T-helper 1 cell treated with Interleukin-12 subunit alpha and Interleukin-12 subunit beta and Interleukin-4 antibody, amounts not matched to agents 30 μg/mL and 1 μg/mL, for 36 hours (primary cell): ENCODE data around the gene DDX3X.
A peak's percentile ranks its signal among the peaks of the same experiment; 100 is the strongest.
"Not testable (repeated sequence)": the region's sequence is repeated elsewhere in the genome, so short reads cannot be mapped to it uniquely, and the experiment has no call there.

Source experiments
- H3K27ac Mint-ChIP-seq: one replicate; pipeline ENCODE4 v1.8.0; 2021; ENCODE audit warnings: mild to moderate bottlenecking, mixed read lengths
- H3K27me3 Mint-ChIP-seq: one replicate; pipeline ENCODE4 v1.8.0; 2021; ENCODE audit warnings: low read depth, mixed read lengths
- H3K36me3 Mint-ChIP-seq: one replicate; pipeline ENCODE4 v1.8.0; 2021; ENCODE audit warnings: low read depth, mixed read lengths
- H3K4me1 Mint-ChIP-seq: one replicate; pipeline ENCODE4 v1.8.0; 2021; ENCODE audit warnings: low read depth, mixed read lengths
- H3K4me3 Mint-ChIP-seq: one replicate; pipeline ENCODE4 v1.8.0; 2021; ENCODE audit warnings: mild to moderate bottlenecking, moderate library complexity, mixed read lengths
- H3K9me3 Mint-ChIP-seq: one replicate; pipeline ENCODE4 v1.8.0; 2021; ENCODE audit warnings: mixed read lengths

The DDX3X gene

DNA sequence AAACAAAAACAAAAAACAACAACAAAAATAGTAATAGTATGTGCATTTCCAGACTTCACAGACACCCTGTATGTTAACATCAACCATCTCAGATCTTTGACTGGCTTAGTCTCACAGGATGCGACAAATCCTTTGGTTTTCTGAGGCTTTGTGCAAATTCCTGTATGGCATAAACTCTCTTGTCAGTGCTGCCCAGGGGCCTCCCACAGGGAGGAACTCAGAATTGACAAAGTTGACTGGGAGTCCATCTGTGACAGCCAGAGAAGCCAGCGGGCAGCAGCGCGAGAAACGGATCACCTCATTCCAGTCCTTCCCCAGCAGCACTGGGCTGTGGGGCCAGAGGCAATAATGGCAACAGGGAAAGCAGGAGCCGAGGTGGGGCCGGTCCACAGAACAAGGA lies 19.1 kb upstream of the DDX3X start:
- Mint-ChIP-seq H3K4me1 (peaks cover 2% of the 10 kb centered on the region), H3K9me3 (no peaks in the 10 kb centered on the region), H3K27me3 (no peaks in the 10 kb centered on the region), H3K27ac (no peak overlapping the region), H3K4me3 (no peak overlapping the region), H3K36me3 (no peaks in the 10 kb centered on the region)

DNA sequence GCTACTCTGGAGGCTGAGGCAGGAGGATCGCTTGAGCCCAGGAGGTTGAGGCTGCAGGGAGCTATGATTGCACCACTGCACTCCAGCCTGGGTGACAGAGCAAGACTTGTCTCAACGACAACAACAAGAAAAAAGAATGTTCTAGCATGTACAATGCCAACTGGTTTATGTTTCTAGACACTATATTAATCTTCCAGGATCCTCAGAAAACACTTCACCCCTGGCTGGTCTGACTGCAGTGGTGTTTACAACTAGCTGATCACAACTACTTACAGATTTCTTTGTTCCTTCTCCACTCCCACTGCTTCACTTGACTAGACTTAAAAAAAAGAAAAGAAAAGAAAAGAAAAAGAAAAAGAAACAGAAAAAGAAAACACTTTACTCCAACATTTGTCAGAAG lies 17.7 kb upstream of the DDX3X start:
- not testable (repeated sequence) for H3K36me3 Mint-ChIP-seq, H3K27ac Mint-ChIP-seq, H3K27me3 Mint-ChIP-seq, H3K9me3 Mint-ChIP-seq, H3K4me3 Mint-ChIP-seq, H3K4me1 Mint-ChIP-seq

DNA sequence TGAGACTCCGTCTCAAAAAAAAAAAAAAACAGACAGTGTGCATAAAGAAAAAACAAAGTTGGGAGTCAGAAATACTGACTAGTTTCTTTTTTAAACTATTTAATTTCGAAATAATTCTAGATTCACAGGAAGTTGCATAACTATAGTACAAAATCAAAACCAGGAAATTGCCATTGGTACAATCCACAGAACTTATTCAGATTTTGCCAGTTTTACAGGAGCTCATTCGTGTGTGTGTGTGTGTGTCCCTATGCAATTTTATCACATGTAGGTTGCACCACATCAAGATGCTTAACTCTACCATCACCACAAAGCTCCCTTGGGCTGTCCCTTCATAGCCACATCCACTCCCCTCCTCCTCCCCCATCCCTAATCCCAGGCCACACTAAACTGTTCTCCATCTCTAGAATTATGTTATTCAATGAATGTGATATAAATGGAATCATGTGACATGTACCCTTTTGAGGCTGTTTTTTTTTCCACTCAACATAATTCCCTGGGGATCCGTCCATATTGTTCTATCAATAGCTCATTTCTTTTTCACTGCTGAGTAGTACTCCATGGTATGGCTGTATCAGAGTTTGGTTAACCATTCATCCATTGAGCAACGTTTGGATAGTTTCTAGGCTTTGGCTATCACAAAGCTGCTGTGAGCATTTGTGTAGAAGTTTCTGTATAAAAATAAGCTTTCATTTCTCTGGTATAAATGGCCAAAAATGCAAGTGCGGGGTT lies 16.3 kb upstream of the DDX3X start:
- H3K4me3 Mint-ChIP-seq: no peak overlapping the region
- H3K9me3 Mint-ChIP-seq: no peaks in the 10 kb centered on the region
- H3K27ac Mint-ChIP-seq: no peak overlapping the region
- peaks cover 2% of the 10 kb centered on the region for H3K4me1 Mint-ChIP-seq
- H3K36me3 Mint-ChIP-seq: no peaks in the 10 kb centered on the region
- no peaks in the 10 kb centered on the region for H3K27me3 Mint-ChIP-seq

DNA sequence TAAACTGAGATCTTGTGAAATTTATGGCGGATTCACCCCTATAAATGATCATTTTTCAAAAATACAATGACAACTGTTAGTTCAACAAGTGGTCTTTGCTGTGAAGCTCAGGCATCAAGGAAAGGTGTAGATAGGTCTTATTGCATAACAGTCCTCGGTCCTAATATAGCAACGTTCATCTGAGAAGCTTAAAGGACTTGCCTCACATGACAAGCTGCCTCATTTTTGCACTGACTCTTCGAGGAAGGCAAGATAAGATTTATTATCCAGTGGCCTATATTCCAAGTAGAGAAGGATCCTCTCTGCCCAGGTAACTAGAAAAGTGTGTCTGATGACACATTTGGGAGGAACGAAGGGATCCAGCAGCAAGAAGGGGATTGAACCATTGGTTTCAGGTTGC lies 13.6 kb upstream of the DDX3X start:
- Mint-ChIP-seq H3K27me3 (no peaks in the 10 kb centered on the region), H3K4me3 (no peak overlapping the region), H3K36me3 (no peaks in the 10 kb centered on the region), H3K27ac (no peak overlapping the region), H3K4me1 (no peaks in the 10 kb centered on the region), H3K9me3 (no peaks in the 10 kb centered on the region)

DNA sequence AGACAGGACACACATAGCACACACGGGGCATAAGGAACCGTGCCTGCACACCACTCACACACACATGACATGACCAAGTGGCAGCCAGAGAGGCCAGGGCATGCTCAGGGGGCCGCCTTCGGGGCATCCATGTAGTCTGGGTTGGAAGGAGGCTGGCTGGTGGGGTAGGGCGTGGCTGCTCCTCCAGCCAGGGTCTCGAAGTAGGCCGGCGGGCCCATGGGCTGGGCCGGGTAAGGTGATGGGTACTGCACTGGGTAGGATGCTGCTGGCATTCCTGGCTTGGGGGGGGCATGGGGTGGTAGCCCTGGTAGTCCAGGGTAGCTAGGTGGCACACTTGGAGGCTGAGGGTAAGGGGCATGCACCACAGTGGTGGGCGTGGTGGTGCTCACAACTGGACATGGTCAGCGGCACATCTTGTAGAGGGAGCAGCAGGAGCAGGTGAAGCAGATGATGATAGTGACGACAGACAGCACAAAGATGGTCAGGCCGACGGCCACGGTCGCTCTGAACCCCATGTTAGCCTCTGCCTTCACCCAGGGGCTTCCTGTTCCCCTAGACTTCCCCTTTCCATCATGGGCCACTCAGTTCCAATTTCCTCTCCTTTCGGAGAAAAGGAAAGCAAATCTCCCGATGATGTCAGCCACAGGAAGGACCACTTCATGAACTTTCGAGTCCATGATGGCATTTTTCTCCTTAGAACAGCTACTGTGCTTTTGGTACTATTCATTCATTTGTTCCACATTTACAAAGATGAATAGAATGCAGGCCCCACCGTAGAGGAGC lies 10.9 kb upstream of the DDX3X start:
- Mint-ChIP-seq H3K4me3 (no peak overlapping the region), H3K9me3 (no peaks in the 10 kb centered on the region), H3K36me3 (no peaks in the 10 kb centered on the region), H3K27ac (no peak overlapping the region), H3K4me1 (no peaks in the 10 kb centered on the region), H3K27me3 (no peaks in the 10 kb centered on the region)

DNA sequence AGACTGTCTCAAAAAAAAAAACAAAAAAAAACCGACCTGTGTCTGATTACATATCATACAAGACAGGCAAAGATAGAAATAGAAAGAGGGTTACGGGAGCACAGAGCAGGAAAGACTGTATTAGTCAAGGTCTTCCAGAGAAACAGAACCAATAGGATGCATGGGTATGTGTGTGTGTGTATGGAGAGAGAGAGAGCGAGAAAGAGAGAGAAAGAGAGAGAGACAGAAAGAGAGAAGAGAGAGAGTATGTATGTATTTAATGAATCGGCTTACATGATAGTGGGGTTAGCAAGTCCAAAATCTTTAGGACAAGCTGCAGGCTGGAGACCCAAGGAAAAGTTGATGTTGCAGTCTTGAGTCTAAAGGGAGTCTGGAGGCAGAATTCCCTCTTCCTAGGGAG lies 7.5 kb upstream of the DDX3X start:
- Mint-ChIP-seq H3K27ac (no peak overlapping the region), H3K27me3 (no peaks in the 10 kb centered on the region), H3K4me1 (peaks cover 13% of the 10 kb centered on the region), H3K4me3 (no peak overlapping the region), H3K36me3 (no peaks in the 10 kb centered on the region), H3K9me3 (no peaks in the 10 kb centered on the region)

DNA sequence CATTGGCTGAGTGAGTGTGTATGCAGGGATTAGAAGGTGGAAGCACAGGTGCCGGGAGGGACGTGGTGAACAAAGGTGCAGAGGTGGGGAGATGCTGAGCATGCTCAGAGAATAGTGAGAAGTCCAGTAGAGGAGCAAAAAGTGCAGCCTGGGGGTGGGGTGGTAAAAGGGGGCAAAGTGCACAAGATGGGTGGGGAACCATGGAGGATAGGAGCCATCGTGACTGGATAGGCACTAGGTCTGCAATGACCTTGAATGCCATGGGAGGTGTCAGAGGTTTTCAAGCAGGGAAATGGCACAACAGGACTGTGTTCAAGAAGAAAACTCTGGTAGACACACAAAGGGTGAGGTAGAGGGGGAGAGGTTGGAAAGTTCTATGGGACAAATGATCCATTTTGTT lies 6.6 kb upstream of the DDX3X start:
- peaks cover 16% of the 10 kb centered on the region for H3K4me1 Mint-ChIP-seq
- H3K36me3 Mint-ChIP-seq: no peaks in the 10 kb centered on the region
- no peak overlapping the region for H3K27ac Mint-ChIP-seq
- H3K9me3 Mint-ChIP-seq: no peaks in the 10 kb centered on the region
- no peak overlapping the region for H3K4me3 Mint-ChIP-seq
- H3K27me3 Mint-ChIP-seq: no peaks in the 10 kb centered on the region

DNA sequence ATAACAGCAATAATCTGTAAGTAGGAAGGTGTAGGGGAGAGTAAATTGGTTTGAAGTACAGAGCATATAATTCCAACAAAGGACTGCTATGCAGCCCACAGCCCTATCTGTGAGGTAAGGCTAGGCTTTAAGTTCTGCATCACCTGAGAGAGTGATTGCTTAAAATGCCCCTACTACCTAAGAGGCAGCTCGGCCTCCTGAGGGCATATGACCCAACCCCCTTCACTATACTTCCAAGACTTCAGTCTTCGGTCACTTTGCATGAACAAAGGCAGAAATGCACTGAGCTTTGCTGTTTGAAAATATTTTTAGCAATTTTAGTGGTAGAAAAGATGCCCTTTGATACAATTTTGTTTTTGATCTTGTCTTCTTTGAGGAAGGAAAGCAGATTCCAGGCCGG lies 4.9 kb upstream of the DDX3X start:
- Mint-ChIP-seq H3K27ac (no peak overlapping the region), H3K4me1 (peaks cover 22% of the 10 kb centered on the region), H3K27me3 (no peaks in the 10 kb centered on the region), H3K9me3 (no peaks in the 10 kb centered on the region), H3K36me3 (peaks cover 2% of the 10 kb centered on the region), H3K4me3 (no peak overlapping the region)

DNA sequence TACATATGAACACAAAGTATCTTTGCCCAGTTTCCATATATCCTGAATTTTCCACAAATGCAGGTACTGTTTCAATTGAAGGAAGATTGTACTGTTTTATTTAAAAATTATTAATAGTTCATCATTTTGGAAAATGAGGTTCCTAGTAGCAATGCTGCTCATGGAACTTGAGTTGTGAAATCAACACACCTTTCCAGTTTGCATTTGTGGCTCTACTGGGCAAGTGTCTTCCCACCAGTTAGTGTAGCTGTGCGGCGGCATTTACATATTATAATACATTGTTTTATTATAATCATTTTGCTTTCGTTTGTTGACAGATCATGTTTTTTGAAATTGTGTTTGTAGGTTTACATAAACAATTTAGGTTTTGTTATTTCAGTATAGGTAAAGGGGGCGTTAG lies 2.0 kb upstream of the DDX3X start:
- H3K4me3 Mint-ChIP-seq: peak overlapping the region; percentile 96
- no peaks in the 10 kb centered on the region for H3K27me3 Mint-ChIP-seq
- no peaks in the 10 kb centered on the region for H3K9me3 Mint-ChIP-seq
- peak overlapping the region; percentile 98 for H3K27ac Mint-ChIP-seq
- H3K4me1 Mint-ChIP-seq: peaks cover 25% of the 10 kb centered on the region
- peaks cover 22% of the 10 kb centered on the region for H3K36me3 Mint-ChIP-seq

DNA sequence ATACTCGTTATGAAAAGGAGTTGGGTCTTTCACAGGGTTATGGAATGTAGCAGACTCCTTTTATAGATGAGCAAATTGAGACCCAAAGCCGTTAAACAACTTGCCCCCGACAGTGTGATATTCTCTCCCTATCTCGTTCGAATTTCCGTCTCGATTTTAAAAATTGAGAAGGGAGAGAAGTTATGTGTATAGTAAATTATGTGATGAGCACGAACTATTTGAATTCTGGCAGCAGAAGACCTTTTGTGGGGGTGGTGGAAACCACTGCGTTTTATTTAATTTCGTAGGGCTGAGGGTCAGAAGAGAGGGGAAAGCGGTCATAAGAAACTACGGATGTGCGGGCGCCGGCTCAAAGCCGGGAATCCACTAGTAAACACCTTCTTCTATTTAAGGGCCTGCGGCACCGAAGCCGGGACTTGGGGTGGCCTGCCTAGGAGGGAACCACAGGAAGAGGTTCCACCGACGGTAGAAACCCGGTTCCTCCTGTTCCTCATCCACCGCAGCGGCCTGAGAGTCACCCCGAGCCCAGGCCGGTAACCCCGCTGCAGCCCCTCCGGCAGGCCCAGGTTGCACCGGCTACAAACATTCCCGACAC lies 1.5 kb upstream of the DDX3X start:
- peak overlapping the region; percentile 96 for H3K4me3 Mint-ChIP-seq
- H3K9me3 Mint-ChIP-seq: no peaks in the 10 kb centered on the region
- H3K27me3 Mint-ChIP-seq: no peaks in the 10 kb centered on the region
- peaks cover 25% of the 10 kb centered on the region for H3K4me1 Mint-ChIP-seq
- peak overlapping the region; percentile 98 for H3K27ac Mint-ChIP-seq
- peaks cover 27% of the 10 kb centered on the region for H3K36me3 Mint-ChIP-seq

DNA sequence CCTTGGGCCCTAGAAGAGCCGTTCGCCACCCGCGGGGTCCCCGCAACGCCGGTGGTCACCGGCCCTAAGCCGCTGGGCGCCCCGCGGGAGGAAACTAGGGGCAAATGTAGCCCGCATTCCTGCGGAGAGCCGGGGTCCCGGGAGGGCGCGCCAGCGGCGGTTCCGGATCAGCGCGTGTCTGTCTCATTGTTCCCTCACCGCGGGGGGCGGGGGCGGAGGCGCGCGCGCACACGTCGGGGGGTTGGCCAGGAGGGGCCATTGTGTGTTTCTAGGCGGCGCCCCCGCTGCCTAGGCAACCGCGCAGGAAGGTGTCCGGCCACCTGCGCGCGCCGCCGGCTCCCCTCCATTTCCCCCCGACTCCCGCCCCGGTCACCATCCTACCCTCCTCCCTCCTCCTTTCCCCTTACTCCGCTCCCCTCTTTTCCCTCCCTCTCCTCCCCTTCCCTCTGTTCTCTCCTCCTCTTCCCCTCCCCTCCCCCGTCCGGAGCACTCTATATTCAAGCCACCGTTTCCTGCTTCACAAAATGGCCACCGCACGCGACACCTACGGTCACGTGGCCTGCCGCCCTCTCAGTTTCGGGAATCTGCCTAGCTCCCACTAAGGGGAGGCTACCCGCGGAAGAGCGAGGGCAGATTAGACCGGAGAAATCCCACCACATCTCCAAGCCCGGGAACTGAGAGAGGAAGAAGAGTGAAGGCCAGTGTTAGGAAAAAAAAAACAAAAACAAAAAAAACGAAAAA lies 789 bp upstream of the DDX3X start:
- Mint-ChIP-seq H3K27ac (peak overlapping the region; percentile 98), H3K27me3 (no peaks in the 10 kb centered on the region), H3K36me3 (peaks cover 33% of the 10 kb centered on the region), H3K4me3 (peak overlapping the region; percentile 96), H3K9me3 (no peaks in the 10 kb centered on the region), H3K4me1 (peaks cover 28% of the 10 kb centered on the region)

DNA sequence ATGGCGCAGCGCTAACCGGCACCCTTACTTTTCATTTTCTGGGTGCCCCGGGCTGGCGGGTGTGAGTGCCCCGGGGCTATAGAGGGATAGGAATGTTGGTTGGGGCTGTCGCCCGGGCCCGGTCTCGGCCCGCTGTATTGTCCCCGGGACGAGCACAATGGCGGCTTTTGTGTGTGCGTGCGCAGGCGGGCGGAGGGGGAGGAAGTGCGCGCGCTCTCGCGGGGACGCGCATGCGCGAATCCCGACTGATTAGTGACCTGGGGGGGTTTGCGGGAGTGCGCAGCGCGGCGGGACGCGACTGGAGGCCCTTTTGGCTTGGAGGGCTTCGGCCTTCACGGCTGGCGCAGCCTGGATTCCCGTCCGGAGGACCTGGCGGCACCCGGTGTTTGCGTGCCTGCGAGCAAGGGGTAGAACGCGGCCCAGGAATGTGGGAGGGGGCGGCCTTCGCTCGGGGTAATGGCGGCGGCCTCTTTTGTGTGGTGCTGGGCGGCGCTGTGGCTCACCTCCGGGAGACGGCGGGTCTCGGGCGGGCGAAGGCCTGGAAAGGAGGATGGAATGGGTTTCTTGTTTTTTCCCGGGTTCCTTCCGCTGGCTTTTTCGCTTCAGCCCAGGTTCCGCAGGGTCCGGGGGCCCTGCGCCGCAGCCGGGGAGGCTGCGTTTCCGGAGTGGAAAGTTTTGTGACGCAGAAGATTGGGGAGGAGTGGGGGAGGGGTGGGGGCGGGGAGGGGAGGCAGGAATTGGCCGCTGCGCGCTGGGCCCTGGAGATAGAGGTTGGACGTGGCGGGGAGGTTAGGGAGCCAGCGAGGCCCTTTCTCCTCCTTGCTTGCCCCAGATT lies 618 bp downstream of the DDX3X start:
- no peaks in the 10 kb centered on the region for H3K9me3 Mint-ChIP-seq
- H3K27me3 Mint-ChIP-seq: no peaks in the 10 kb centered on the region
- peaks cover 38% of the 10 kb centered on the region for H3K4me1 Mint-ChIP-seq
- peak overlapping the region; percentile 96 for H3K4me3 Mint-ChIP-seq
- peaks cover 45% of the 10 kb centered on the region for H3K36me3 Mint-ChIP-seq
- H3K27ac Mint-ChIP-seq: peak overlapping the region; percentile 98

DNA sequence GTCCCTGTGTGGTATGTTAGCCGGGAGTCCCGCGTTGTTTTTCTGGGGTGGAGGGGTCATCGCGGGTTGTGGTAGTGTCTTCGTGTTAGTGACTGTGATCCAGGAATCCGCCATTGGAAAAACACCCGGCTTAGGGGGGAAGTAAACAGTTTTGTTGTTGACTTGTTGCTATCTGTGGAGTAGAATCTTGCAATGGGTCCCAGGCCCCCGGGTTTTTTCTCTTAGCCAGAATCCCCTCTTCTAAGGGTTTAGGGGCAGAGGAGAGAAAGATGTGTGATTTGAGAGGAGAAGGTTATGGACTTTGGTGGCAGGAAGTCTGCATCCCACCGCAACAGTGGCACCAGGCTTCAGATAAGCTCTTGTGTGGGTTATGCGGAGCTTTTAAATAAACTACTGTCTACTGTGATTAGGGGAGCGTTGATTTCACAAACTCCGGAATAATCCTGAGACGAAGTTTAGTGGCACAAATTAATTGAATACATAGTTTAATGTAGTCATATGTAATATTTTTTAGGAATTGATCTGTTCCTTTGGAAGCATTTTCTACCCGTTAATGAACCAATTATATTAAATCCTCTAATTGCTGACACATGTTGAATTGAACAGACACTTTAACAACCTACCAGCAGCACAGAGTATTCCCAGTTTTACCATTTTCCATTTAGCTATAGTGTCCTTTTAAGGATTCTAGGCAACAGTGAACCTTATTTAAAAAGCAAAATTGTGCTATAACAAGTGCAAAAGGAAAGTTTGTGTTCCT lies 1.4 kb downstream of the DDX3X start:
- H3K27ac Mint-ChIP-seq: peak overlapping the region; percentile 98
- no peaks in the 10 kb centered on the region for H3K27me3 Mint-ChIP-seq
- peak overlapping the region; percentile 96 for H3K4me3 Mint-ChIP-seq
- H3K36me3 Mint-ChIP-seq: peaks cover 46% of the 10 kb centered on the region
- no peaks in the 10 kb centered on the region for H3K9me3 Mint-ChIP-seq
- H3K4me1 Mint-ChIP-seq: peaks cover 36% of the 10 kb centered on the region
